ENCODE data around the gene TTLL8.

DNA sequence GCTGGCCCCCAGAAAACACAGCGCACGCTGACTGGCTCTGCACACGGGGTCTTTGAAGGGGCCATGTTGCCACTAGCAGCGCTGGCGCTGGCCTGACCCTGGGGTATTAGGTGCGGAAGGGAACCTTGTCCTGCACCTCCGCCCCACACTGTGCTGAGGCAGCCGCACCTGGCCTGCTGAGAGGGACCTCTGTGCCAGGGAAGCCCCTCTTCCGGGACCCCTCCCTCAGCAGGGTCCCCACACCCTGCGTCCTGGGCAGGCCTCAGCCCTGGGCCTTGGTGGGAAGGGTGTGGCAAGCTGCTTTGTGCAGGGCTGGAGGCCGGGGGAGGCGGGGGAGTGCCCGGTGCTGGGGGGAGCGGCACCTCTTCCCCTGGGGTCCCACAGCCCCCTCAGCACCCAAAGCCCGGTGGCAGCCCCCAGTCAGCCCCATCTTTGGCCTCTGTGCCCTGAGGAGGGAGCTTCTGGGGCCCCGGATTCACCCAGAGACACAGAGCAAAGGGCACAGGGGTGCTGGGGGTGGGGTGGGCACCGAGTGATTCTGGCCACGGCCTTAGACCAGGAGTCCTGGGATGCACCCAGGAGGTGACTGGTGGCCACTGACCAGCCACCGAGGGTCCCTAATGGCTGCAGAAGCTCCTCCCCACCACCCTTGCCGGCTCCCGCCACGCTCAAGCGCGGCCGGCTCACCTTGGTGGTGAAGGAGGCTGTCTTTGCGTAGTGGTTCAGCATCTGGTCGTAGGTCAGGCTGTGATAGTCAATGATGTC, 11.4 kb downstream of the TTLL8 start:
- TF ChIP-seq, protein P1, sequence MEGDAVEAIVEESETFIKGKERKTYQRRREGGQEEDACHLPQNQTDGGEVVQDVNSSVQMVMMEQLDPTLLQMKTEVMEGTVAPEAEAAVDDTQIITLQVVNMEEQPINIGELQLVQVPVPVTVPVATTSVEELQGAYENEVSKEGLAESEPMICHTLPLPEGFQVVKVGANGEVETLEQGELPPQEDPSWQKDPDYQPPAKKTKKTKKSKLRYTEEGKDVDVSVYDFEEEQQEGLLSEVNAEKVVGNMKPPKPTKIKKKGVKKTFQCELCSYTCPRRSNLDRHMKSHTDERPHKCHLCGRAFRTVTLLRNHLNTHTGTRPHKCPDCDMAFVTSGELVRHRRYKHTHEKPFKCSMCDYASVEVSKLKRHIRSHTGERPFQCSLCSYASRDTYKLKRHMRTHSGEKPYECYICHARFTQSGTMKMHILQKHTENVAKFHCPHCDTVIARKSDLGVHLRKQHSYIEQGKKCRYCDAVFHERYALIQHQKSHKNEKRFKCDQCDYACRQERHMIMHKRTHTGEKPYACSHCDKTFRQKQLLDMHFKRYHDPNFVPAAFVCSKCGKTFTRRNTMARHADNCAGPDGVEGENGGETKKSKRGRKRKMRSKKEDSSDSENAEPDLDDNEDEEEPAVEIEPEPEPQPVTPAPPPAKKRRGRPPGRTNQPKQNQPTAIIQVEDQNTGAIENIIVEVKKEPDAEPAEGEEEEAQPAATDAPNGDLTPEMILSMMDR (IDR thresholded peaks at IDR 0.05): no peak
- TF ChIP-seq EP300 (IDR thresholded peaks at IDR 0.05) (no peak), POLR2A (IDR thresholded peaks at IDR 0.05) (no peak)
